ENCODE measurements around the gene CDO1.

GRCh38 chr5:115815006-115815692 lies 1.3 kb downstream of the CDO1 start:
- TF ChIP-seq POLR2A (IDR thresholded peaks at IDR 0.05; ENCODE audit: low read length) (no peak), GATA1 (IDR thresholded peaks at IDR 0.05; ENCODE audit: low read depth, low read length) (no peak)
